ENCODE data around the gene NSMCE1.

DNA sequence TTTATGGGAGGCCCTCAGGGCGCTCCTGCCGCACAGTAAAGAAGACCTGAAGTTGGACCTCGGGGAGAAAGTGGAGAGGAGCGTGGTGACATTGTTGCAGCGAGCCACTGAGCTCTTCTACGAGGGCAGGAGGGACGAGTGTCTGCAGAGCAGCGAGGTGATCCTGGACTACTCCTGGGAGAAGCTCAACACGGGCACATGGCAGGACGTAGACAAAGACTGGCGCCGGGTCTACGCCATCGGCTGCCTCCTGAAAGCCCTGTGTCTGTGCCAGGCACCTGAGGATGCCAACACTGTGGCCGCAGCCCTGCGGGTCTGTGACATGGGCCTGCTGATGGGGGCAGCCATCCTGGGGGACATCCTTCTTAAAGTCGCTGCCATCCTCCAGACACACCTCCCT, 58.4 kb downstream of the NSMCE1 start:
- TF ChIP-seq CTCF (IDR thresholded peaks at IDR 0.05) (no peak), POLR2A (IDR thresholded peaks at IDR 0.05) (no peak)

Data from esophagus squamous epithelium (tissue), 4 donors.